ENCODE measurements around the gene ALG3. TPM values are rescaled to one million over a fixed set of nuclear protein-coding genes. Genes with fewer than 3 reads are reported as not detected.

ALG3 gene
- total RNA-seq, 1 donor from 2014 or later = 38.6 TPM

GRCh38 chr3:184211718-184212117 is 37.0 kb downstream of the ALG3 start:
- H3K36me3 Mint-ChIP-seq (ENCODE audit: low read depth, unreplicated experiment) = no peaks in the 10 kb centered on the region
- peaks cover 1% of the 10 kb centered on the region for H3K27me3 Mint-ChIP-seq (ENCODE audit: unreplicated experiment)
- TF ChIP-seq CTCF (IDR thresholded peaks at IDR 0.05; ENCODE audit: unreplicated experiment) = no peak

GRCh38 chr3:184211297-184211696 is 37.5 kb downstream of the ALG3 start:
- H3K27ac Mint-ChIP-seq (ENCODE audit: unreplicated experiment) = no peak overlapping the region
- peaks cover 11% of the 10 kb centered on the region for H3K4me1 Mint-ChIP-seq (ENCODE audit: unreplicated experiment)
- DNase-seq (ENCODE audit: low spot score) = no peak
- TF ChIP-seq CTCF (IDR thresholded peaks at IDR 0.05; ENCODE audit: unreplicated experiment) = no peak
- no peaks in the 10 kb centered on the region for H3K9me3 Mint-ChIP-seq (ENCODE audit: unreplicated experiment)
- no peaks in the 10 kb centered on the region for H3K36me3 Mint-ChIP-seq (ENCODE audit: low read depth, unreplicated experiment)
- H3K27me3 Mint-ChIP-seq (ENCODE audit: unreplicated experiment) = peaks cover 1% of the 10 kb centered on the region
- no peak overlapping the region for H3K4me3 Mint-ChIP-seq (ENCODE audit: unreplicated experiment)

More at GRCh38 chr3:184211718-184212117, 37.0 kb downstream of the ALG3 start:
- H3K4me3 Mint-ChIP-seq (ENCODE audit: unreplicated experiment) = no peak overlapping the region
- no peak overlapping the region for H3K27ac Mint-ChIP-seq (ENCODE audit: unreplicated experiment)
- H3K9me3 Mint-ChIP-seq (ENCODE audit: unreplicated experiment) = no peaks in the 10 kb centered on the region
- DNase-seq (ENCODE audit: low spot score) = no peak
- H3K4me1 Mint-ChIP-seq (ENCODE audit: unreplicated experiment) = peaks cover 11% of the 10 kb centered on the region

- TF ChIP-seq CTCF (IDR thresholded peaks at IDR 0.05; ENCODE audit: unreplicated experiment) = no peak
- no peaks in the 10 kb centered on the region for H3K9me3 Mint-ChIP-seq (ENCODE audit: unreplicated experiment)
- no peaks in the 10 kb centered on the region for H3K4me1 Mint-ChIP-seq (ENCODE audit: unreplicated experiment)
- H3K4me3 Mint-ChIP-seq (ENCODE audit: unreplicated experiment) = no peak overlapping the region
- no peak overlapping the region for H3K27ac Mint-ChIP-seq (ENCODE audit: unreplicated experiment)
- H3K27me3 Mint-ChIP-seq (ENCODE audit: unreplicated experiment) = no peaks in the 10 kb centered on the region
- no peaks in the 10 kb centered on the region for H3K36me3 Mint-ChIP-seq (ENCODE audit: low read depth, unreplicated experiment)
- no peak for DNase-seq (ENCODE audit: low spot score)
Measured at GRCh38 chr3:184209146-184209923, 39.4 kb downstream of the ALG3 start.

GRCh38 chr3:184203526-184203925 is 45.2 kb downstream of the ALG3 start:
- Mint-ChIP-seq H3K27ac (ENCODE audit: unreplicated experiment) (no peak overlapping the region), H3K4me3 (ENCODE audit: unreplicated experiment) (no peak overlapping the region), H3K27me3 (ENCODE audit: unreplicated experiment) (peaks cover 1% of the 10 kb centered on the region), H3K4me1 (ENCODE audit: unreplicated experiment) (no peaks in the 10 kb centered on the region), H3K9me3 (ENCODE audit: unreplicated experiment) (no peaks in the 10 kb centered on the region), H3K36me3 (ENCODE audit: low read depth, unreplicated experiment) (no peaks in the 10 kb centered on the region)
- no peak for TF ChIP-seq CTCF (IDR thresholded peaks at IDR 0.05; ENCODE audit: unreplicated experiment)
- DNase-seq (ENCODE audit: low spot score) = no peak

- DNase-seq (ENCODE audit: low spot score) = no peak
- Mint-ChIP-seq H3K4me1 (ENCODE audit: unreplicated experiment) (no peaks in the 10 kb centered on the region), H3K36me3 (ENCODE audit: low read depth, unreplicated experiment) (peaks cover under 1% of the 10 kb centered on the region), H3K27me3 (ENCODE audit: unreplicated experiment) (peaks cover 1% of the 10 kb centered on the region), H3K9me3 (ENCODE audit: unreplicated experiment) (no peaks in the 10 kb centered on the region), H3K27ac (ENCODE audit: unreplicated experiment) (no peak overlapping the region), H3K4me3 (ENCODE audit: unreplicated experiment) (no peak overlapping the region)
- no peak for TF ChIP-seq CTCF (IDR thresholded peaks at IDR 0.05; ENCODE audit: unreplicated experiment)
Measured at GRCh38 chr3:184200825-184201224, 47.9 kb downstream of the ALG3 start.

Data from endothelial cell (in vitro differentiated cells).